Activated naive CD8-positive, alpha-beta T cell treated with anti-CD3 and anti-CD28 coated beads, Interleukin-2, amount 50 U/mL, for 24 hours (primary cell): ENCODE data around the gene DSC1.
"Not testable (repeated sequence)": the region's sequence is repeated elsewhere in the genome, so short reads cannot be mapped to it uniquely, and the experiment has no call there.

Experiments
- ATAC-seq: fragments of 150-1000 bp; cut with Tn5 transposase; one replicate; pipeline ENCODE4 v1.10.0; 2021
- DNase-seq: peaks from one replicate; pipeline ENCODE4 v3.0.0; 2021
- H3K27ac Mint-ChIP-seq: one replicate; pipeline ENCODE4 v1.8.0; 2021; ENCODE audit warnings: mild to moderate bottlenecking, mixed read lengths
- H3K27me3 Mint-ChIP-seq: one replicate; pipeline ENCODE4 v1.8.0; 2021; ENCODE audit warnings: mixed read lengths
- H3K36me3 Mint-ChIP-seq: one replicate; pipeline ENCODE4 v1.8.0; 2021; ENCODE audit warnings: low read depth, mixed read lengths
- H3K4me1 Mint-ChIP-seq: one replicate; pipeline ENCODE4 v1.8.0; 2021; ENCODE audit warnings: mixed read lengths
- H3K4me3 Mint-ChIP-seq: one replicate; pipeline ENCODE4 v1.8.0; 2021; ENCODE audit warnings: mild to moderate bottlenecking, moderate library complexity, mixed read lengths
- H3K9me3 Mint-ChIP-seq: one replicate; pipeline ENCODE4 v1.8.0; 2021; ENCODE audit warnings: mixed read lengths

Gene DSC1

GRCh38 chr18:31149351-31149750 lies 13.3 kb downstream of the DSC1 start:
- no peaks in the 10 kb centered on the region for H3K27me3 Mint-ChIP-seq
- no peak overlapping the region for H3K4me3 Mint-ChIP-seq
- H3K36me3 Mint-ChIP-seq: peaks cover 2% of the 10 kb centered on the region
- no peak for ATAC-seq
- H3K4me1 Mint-ChIP-seq: no peaks in the 10 kb centered on the region
- no peak for DNase-seq
- H3K27ac Mint-ChIP-seq: no peak overlapping the region
- peaks cover 10% of the 10 kb centered on the region for H3K9me3 Mint-ChIP-seq

GRCh38 chr18:31148600-31148999 lies 14.1 kb downstream of the DSC1 start:
- Mint-ChIP-seq H3K27ac (no peak overlapping the region), H3K4me3 (no peak overlapping the region), H3K9me3 (peaks cover 5% of the 10 kb centered on the region), H3K36me3 (peaks cover 2% of the 10 kb centered on the region), H3K4me1 (no peaks in the 10 kb centered on the region), H3K27me3 (no peaks in the 10 kb centered on the region)
- no peak for DNase-seq
- ATAC-seq: no peak

- ATAC-seq (no peak), DNase-seq (no peak)
- H3K4me3 Mint-ChIP-seq: no peak overlapping the region
Measured at GRCh38 chr18:31146809-31147208, 15.8 kb downstream of the DSC1 start.

GRCh38 chr18:31143025-31143424 lies 19.6 kb downstream of the DSC1 start:
- ATAC-seq: no peak
- Mint-ChIP-seq H3K4me3 (no peak overlapping the region), H3K9me3 (peaks cover 5% of the 10 kb centered on the region), H3K36me3 (peaks cover 2% of the 10 kb centered on the region), H3K4me1 (no peaks in the 10 kb centered on the region), H3K27me3 (no peaks in the 10 kb centered on the region), H3K27ac (no peak overlapping the region)
- no peak for DNase-seq

More at GRCh38 chr18:31146809-31147208, 15.8 kb downstream of the DSC1 start:
- Mint-ChIP-seq H3K27ac (no peak overlapping the region), H3K36me3 (peaks cover 2% of the 10 kb centered on the region), H3K27me3 (no peaks in the 10 kb centered on the region), H3K4me1 (no peaks in the 10 kb centered on the region), H3K9me3 (peaks cover 5% of the 10 kb centered on the region)

GRCh38 chr18:31138709-31139108 lies 23.9 kb downstream of the DSC1 start:
- DNase-seq: no peak
- ATAC-seq: no peak
- Mint-ChIP-seq H3K4me3 (no peak overlapping the region), H3K9me3 (no peaks in the 10 kb centered on the region), H3K27me3 (no peaks in the 10 kb centered on the region), H3K36me3 (no peaks in the 10 kb centered on the region), H3K4me1 (no peaks in the 10 kb centered on the region), H3K27ac (no peak overlapping the region)

- DNase-seq (no peak), ATAC-seq (no peak)
- no peaks in the 10 kb centered on the region for H3K27me3 Mint-ChIP-seq
- H3K9me3 Mint-ChIP-seq: no peaks in the 10 kb centered on the region
- H3K4me3 Mint-ChIP-seq: no peak overlapping the region
- H3K27ac Mint-ChIP-seq: no peak overlapping the region
- H3K36me3 Mint-ChIP-seq: no peaks in the 10 kb centered on the region
- H3K4me1 Mint-ChIP-seq: no peaks in the 10 kb centered on the region
Measured at GRCh38 chr18:31134988-31135529, 27.6 kb downstream of the DSC1 start.

GRCh38 chr18:31129398-31130115 lies 33.1 kb downstream of the DSC1 start:
- Mint-ChIP-seq H3K4me3 (no peak overlapping the region), H3K27me3 (no peaks in the 10 kb centered on the region), H3K4me1 (no peaks in the 10 kb centered on the region), H3K27ac (no peak overlapping the region), H3K9me3 (no peaks in the 10 kb centered on the region), H3K36me3 (no peaks in the 10 kb centered on the region)
- DNase-seq (no peak), ATAC-seq (no peak)

GRCh38 chr18:31125878-31126277 lies 36.8 kb downstream of the DSC1 start:
- no peak for ATAC-seq
- no peaks in the 10 kb centered on the region for H3K27me3 Mint-ChIP-seq
- no peaks in the 10 kb centered on the region for H3K9me3 Mint-ChIP-seq
- H3K4me3 Mint-ChIP-seq: no peak overlapping the region
- no peaks in the 10 kb centered on the region for H3K36me3 Mint-ChIP-seq
- H3K27ac Mint-ChIP-seq: no peak overlapping the region
- H3K4me1 Mint-ChIP-seq: no peaks in the 10 kb centered on the region
- DNase-seq: no peak

GRCh38 chr18:31123125-31123524 lies 39.5 kb downstream of the DSC1 start:
- DNase-seq, H3K27ac Mint-ChIP-seq, H3K9me3 Mint-ChIP-seq, H3K36me3 Mint-ChIP-seq, H3K27me3 Mint-ChIP-seq, H3K4me1 Mint-ChIP-seq, ATAC-seq, H3K4me3 Mint-ChIP-seq: not testable (repeated sequence)

- no peak overlapping the region for H3K4me3 Mint-ChIP-seq
- no peak overlapping the region for H3K27ac Mint-ChIP-seq
- H3K36me3 Mint-ChIP-seq: no peaks in the 10 kb centered on the region
- H3K27me3 Mint-ChIP-seq: no peaks in the 10 kb centered on the region
- peaks cover 5% of the 10 kb centered on the region for H3K9me3 Mint-ChIP-seq
- no peaks in the 10 kb centered on the region for H3K4me1 Mint-ChIP-seq
- DNase-seq (no peak), ATAC-seq (no peak)
Measured at GRCh38 chr18:31120594-31120993, 42.1 kb downstream of the DSC1 start.

- Mint-ChIP-seq H3K27me3 (no peaks in the 10 kb centered on the region), H3K27ac (no peak overlapping the region), H3K4me1 (no peaks in the 10 kb centered on the region), H3K4me3 (no peak overlapping the region), H3K9me3 (peaks cover 5% of the 10 kb centered on the region), H3K36me3 (no peaks in the 10 kb centered on the region)
- DNase-seq: no peak
- no peak for ATAC-seq
Measured at GRCh38 chr18:31116853-31117595, 45.6 kb downstream of the DSC1 start.

GRCh38 chr18:31112804-31113203 lies 49.9 kb downstream of the DSC1 start:
- no peak overlapping the region for H3K4me3 Mint-ChIP-seq
- H3K9me3 Mint-ChIP-seq: no peaks in the 10 kb centered on the region
- H3K4me1 Mint-ChIP-seq: no peaks in the 10 kb centered on the region
- no peaks in the 10 kb centered on the region for H3K27me3 Mint-ChIP-seq
- no peaks in the 10 kb centered on the region for H3K36me3 Mint-ChIP-seq
- ATAC-seq (no peak), DNase-seq (no peak)
- no peak overlapping the region for H3K27ac Mint-ChIP-seq

GRCh38 chr18:31105733-31106132 lies 56.9 kb downstream of the DSC1 start:
- Mint-ChIP-seq H3K4me1 (no peaks in the 10 kb centered on the region), H3K4me3 (no peak overlapping the region), H3K36me3 (no peaks in the 10 kb centered on the region), H3K27ac (no peak overlapping the region), H3K27me3 (peaks cover 19% of the 10 kb centered on the region), H3K9me3 (no peaks in the 10 kb centered on the region)
- DNase-seq (no peak), ATAC-seq (no peak)

- no peak overlapping the region for H3K27ac Mint-ChIP-seq
- no peaks in the 10 kb centered on the region for H3K4me1 Mint-ChIP-seq
- peaks cover 32% of the 10 kb centered on the region for H3K27me3 Mint-ChIP-seq
- DNase-seq (no peak), ATAC-seq (no peak)
- H3K36me3 Mint-ChIP-seq: no peaks in the 10 kb centered on the region
- H3K9me3 Mint-ChIP-seq: peaks cover 2% of the 10 kb centered on the region
- no peak overlapping the region for H3K4me3 Mint-ChIP-seq
Measured at GRCh38 chr18:31104444-31104843, 58.2 kb downstream of the DSC1 start.

- H3K4me1 Mint-ChIP-seq: no peaks in the 10 kb centered on the region
- no peak overlapping the region for H3K27ac Mint-ChIP-seq
- peaks cover 5% of the 10 kb centered on the region for H3K9me3 Mint-ChIP-seq
- H3K27me3 Mint-ChIP-seq: peaks cover 38% of the 10 kb centered on the region
- H3K36me3 Mint-ChIP-seq: no peaks in the 10 kb centered on the region
- no peak for ATAC-seq
- no peak for DNase-seq
- no peak overlapping the region for H3K4me3 Mint-ChIP-seq
Measured at GRCh38 chr18:31103423-31103822, 59.2 kb downstream of the DSC1 start.
